A549 (cell line): Measurements from ENCODE around the gene GLT6D1.

Experiments
- BHLHE40 ChIP-seq: IDR thresholded peaks from 2 replicates; pipeline ENCODE4 v1.6.1; 2012; ENCODE audit warnings: low read depth, low read length, inconsistent platforms
- CBX8 ChIP-seq: fragments of 200-600 bp; sonication (generic); IDR thresholded peaks from 2 replicates; pipeline ENCODE4 v1.6.1; 2016
- CEBPB ChIP-seq, 2 experiments: fragments of >200 bp in 1 of 2; sonication (Bioruptor Twin) in 1 of 2; formaldehyde crosslinking in 1 of 2; IDR thresholded peaks; 2 replicates each; pipeline ENCODE4 v1.6.1; 2012 to 2016
- CHD2 ChIP-seq: fragments of 150-350 bp; IDR thresholded peaks from 2 replicates; pipeline ENCODE4 v1.6.1; 2014; ENCODE audit warnings: low read length; ENCODE audit not compliant: partially characterized antibody
- CHD4 ChIP-seq: fragments of 200-600 bp; sonication (generic); IDR thresholded peaks from 2 replicates; pipeline ENCODE4 v1.6.1; 2016; ENCODE audit warnings: antibody characterized with exemption, mild to moderate bottlenecking, borderline replicate concordance
- EHMT2 ChIP-seq: fragments of 200-600 bp; sonication (generic); IDR thresholded peaks from 2 replicates; pipeline ENCODE4 v1.6.1; 2016; ENCODE audit warnings: antibody characterized with exemption, low read depth, mild to moderate bottlenecking, moderate library complexity
- EP300 ChIP-seq, 2 experiments: fragments of >200 bp; sonication (Bioruptor Twin); formaldehyde crosslinking; IDR thresholded peaks; 2 replicates in 1 of 2; 3 replicates in 1 of 2; pipeline ENCODE4 v1.6.1; 2016 to 2017
- POLR2A ChIP-seq: IDR thresholded peaks from 2 replicates; pipeline ENCODE4 v1.6.1; 2012; ENCODE audit warnings: mild to moderate bottlenecking, low read length
- RAD21 ChIP-seq, 2 experiments: fragments of >200 bp in 1 of 2; sonication (Bioruptor Twin) in 1 of 2; formaldehyde crosslinking in 1 of 2; IDR thresholded peaks in 1 of 2; conservative IDR thresholded peaks in 1 of 2; 2 replicates in 1 of 2; 3 replicates in 1 of 2; pipeline ENCODE4 v1.6.1; 2012 to 2018; ENCODE audit warnings: inconsistent platforms in 1 of 2
- SMC3 ChIP-seq: fragments of >200 bp; sonication (Bioruptor Twin); formaldehyde crosslinking; IDR thresholded peaks from 3 replicates; pipeline ENCODE4 v1.6.1; 2018; ENCODE audit warnings: inconsistent platforms
- SREBF2 ChIP-seq: fragments of 450-650 bp; IDR thresholded peaks from 2 replicates; pipeline ENCODE4 v1.6.1; 2014; ENCODE audit warnings: mild to moderate bottlenecking, moderate library complexity
- USF2 ChIP-seq: fragments of 450-650 bp; IDR thresholded peaks from 2 replicates; pipeline ENCODE4 v1.6.1; 2014; ENCODE audit warnings: antibody characterized with exemption
- TF ChIP-seq, protein P1 (sequence below): fragments of >200 bp; sonication (Bioruptor Twin); formaldehyde crosslinking; IDR thresholded peaks from 3 replicates; pipeline ENCODE4 v1.5.1; 2016

DNA sequence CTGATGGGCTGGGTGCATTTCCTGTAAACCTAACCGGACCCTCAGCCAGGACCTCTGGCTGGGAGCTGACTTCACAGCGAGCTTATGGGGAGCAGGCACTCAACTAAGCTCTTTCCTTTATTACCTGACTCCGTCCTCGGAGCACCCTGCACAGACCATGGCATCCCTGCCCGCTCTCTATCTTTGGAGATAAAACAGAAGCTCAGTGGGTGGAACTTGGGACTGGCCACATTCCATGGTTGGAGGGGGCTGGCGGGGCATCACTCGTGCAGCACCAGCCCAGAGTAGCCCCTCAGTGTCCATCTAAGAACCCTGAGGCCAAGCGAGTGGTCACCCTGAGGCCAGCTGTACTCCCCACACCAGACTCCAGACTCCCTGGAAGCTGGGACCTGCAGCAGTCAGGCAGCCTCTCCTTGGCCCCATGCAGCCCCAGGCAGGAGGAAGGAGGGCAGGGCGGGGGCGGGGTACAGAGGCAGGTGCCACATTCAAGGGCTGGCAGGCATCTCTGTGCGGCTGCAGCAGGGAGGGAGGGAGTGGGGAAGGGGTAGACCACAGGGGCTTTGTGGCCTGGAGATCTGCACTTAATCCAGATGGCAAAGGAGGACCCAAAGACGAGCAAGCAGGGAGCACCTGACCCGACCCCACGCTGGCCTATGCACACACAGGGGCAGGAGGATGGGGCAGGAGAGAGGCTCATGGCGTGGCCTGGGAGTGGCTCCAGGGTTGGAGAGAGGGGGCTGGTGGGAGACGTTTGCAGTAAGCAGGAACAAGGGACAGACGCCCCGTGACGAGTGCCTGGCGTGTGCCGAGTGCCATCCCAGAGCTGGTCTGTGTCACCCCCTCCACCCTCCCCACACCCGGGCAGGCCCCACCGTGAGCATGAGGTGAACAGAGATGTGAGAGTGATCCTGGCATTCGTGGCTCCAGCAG is 26.1 kb downstream of the GLT6D1 start:
- no peak for TF ChIP-seq SMC3
- TF ChIP-seq, protein P1, sequence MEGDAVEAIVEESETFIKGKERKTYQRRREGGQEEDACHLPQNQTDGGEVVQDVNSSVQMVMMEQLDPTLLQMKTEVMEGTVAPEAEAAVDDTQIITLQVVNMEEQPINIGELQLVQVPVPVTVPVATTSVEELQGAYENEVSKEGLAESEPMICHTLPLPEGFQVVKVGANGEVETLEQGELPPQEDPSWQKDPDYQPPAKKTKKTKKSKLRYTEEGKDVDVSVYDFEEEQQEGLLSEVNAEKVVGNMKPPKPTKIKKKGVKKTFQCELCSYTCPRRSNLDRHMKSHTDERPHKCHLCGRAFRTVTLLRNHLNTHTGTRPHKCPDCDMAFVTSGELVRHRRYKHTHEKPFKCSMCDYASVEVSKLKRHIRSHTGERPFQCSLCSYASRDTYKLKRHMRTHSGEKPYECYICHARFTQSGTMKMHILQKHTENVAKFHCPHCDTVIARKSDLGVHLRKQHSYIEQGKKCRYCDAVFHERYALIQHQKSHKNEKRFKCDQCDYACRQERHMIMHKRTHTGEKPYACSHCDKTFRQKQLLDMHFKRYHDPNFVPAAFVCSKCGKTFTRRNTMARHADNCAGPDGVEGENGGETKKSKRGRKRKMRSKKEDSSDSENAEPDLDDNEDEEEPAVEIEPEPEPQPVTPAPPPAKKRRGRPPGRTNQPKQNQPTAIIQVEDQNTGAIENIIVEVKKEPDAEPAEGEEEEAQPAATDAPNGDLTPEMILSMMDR = no peak
- no peak for TF ChIP-seq POLR2A
- no peak for TF ChIP-seq USF2
- no peak for TF ChIP-seq EP300 (IDR thresholded peaks at IDR 0.05)
- no peak for TF ChIP-seq CBX8
- no peak for TF ChIP-seq RAD21 (conservative IDR thresholded peaks at IDR 0.05 in 1 of 2, IDR thresholded peaks at IDR 0.05 in 1 of 2)
- no peak for TF ChIP-seq CHD4
- no peak for TF ChIP-seq SREBF2
- TF ChIP-seq CHD2 = no peak
- no peak for TF ChIP-seq BHLHE40
- no peak for TF ChIP-seq EHMT2
- TF ChIP-seq CEBPB (IDR thresholded peaks at IDR 0.05) = no peak
